ENCODE measurements around the gene URGCP.

The URGCP gene, protein sequence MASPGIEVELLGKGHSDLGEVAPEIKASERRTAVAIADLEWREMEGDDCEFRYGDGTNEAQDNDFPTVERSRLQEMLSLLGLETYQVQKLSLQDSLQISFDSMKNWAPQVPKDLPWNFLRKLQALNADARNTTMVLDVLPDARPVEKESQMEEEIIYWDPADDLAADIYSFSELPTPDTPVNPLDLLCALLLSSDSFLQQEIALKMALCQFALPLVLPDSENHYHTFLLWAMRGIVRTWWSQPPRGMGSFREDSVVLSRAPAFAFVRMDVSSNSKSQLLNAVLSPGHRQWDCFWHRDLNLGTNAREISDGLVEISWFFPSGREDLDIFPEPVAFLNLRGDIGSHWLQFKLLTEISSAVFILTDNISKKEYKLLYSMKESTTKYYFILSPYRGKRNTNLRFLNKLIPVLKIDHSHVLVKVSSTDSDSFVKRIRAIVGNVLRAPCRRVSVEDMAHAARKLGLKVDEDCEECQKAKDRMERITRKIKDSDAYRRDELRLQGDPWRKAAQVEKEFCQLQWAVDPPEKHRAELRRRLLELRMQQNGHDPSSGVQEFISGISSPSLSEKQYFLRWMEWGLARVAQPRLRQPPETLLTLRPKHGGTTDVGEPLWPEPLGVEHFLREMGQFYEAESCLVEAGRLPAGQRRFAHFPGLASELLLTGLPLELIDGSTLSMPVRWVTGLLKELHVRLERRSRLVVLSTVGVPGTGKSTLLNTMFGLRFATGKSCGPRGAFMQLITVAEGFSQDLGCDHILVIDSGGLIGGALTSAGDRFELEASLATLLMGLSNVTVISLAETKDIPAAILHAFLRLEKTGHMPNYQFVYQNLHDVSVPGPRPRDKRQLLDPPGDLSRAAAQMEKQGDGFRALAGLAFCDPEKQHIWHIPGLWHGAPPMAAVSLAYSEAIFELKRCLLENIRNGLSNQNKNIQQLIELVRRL

DNA sequence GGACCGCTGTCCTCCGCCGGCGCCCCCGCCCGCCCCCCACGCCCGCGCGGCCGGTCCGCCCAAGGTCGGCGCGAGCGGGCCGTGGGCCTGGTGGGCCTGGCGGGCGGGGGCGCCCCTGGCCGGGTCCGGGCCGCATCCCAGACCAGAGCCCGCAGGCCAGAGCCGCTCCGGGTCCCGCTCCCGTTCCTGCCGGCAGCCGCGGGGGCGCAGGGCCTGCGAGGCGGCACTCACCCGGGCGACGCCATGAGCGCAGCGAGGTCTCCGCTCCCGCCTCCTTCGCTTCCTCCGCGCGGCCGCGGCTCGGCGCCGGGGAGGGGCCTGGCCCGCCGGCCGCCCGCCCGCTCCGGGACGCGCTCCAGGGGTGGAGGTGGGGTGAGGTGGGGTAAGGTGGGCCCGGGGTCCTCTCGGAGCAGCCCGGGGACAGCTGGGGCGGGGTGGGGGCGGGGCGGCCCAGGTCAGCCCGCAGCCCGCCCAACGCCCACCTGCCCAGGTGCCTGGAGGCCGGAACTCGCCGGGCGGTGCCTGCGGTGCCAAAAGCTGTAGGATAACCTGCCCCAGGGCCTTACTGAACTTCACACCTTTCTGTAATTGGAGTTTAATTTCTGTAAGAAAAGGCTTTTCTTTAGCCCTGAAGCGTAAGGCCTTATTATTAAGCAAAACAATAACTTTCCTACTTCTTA lies at the start of gene URGCP:
Gene URGCP (minus strand): TSS at position 266 of the 680 bp plus-strand sequence. CDS start 21 bp downstream, at position 245.
- DNase-seq (ENCODE audit: low spot score): no peak

DNA sequence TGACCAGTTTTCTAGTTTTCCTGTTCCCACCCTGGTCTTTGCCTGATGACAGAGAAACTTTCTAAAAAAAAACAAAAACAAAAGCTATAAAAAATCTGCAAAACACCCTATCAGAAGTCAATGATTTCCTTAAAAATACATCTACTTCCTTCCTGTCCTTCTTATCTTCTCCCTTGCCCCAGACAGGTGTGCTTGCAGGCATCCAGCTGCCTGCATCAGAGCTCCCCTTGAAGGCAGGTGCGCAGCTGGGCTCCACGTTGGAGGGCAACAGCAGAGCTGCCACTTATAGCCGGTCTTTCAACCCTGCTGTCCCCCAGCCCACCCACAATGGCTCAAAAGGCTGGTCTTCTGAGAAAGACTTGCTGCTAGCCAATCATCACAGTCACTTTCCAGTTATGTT lies 49.6 kb upstream of the URGCP start:
- no peak for DNase-seq (ENCODE audit: low spot score)

DNA sequence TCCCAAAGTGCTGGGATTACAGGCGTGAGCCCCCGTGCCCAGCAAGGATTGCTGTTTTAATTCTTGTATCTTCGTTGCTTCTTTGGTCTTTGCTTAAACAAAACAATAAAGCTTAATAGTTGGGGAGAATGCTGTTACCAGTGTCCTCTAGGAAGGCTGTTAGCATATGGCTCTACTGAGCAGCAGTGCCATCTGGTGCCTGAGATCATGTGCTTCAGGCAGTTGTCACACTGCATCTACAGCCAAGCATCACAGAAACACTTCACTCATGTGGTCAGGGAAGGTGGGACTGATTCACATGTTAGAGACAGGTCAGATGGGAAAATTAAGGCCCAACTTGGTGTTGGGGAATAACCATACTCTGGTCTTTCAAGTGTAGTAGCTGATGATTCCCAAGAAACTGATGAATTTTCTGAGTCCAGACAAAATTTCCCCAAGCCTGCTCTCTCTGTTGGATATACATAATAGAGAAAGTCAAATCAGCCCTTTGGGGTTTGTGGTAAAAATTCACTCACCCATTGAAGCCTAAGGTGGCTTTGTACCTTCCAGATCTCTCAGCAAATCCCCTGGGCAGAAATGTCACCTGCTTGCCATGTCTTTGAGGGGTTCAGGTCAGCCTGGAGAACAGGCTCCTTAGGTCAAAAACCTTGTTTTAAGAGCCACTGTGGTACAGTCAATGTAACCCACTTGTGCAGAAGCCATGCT lies 48.3 kb upstream of the URGCP start:
- DNase-seq (ENCODE audit: low spot score): peak; percentile 81

DNA sequence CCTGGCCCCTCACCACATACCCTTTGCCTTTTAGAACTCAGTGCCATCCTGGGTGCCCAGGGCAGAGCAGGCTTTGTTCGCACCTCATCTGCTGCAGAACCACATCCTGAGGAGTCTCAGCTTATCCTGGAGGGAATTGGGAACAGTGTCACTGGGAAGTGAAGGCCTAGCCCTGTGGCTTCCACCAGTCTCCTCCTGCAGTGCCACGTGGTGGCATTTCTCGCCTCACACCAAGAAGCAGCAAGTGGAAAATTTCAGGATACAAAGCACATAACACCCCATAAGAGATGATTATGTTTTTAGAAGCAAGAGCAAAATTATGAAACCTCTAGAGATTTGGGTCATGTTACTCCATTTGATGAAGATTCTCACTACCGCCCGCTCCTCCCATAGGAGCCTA lies 46.7 kb upstream of the URGCP start:
- no peak for DNase-seq (ENCODE audit: low spot score)

DNA sequence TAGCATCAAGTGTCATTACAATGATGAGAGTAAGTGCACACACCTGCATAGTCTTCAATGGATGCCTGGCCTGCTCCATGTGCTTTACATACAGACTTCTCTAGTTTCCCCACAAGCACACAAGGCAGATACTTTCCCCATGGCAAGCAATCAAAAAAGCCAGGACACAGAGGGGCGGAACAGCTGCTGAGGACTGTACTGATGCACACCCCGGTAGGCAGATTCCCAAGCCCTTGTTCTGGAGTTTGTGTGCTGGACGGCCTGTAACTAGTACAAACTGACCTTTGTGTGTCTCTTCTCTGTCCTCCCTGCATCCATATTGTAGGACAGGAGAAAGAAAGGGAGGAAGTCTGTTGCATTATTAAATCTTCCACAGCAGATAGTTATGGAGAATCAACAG lies 45.6 kb upstream of the URGCP start:
- no peak for DNase-seq (ENCODE audit: low spot score)

DNA sequence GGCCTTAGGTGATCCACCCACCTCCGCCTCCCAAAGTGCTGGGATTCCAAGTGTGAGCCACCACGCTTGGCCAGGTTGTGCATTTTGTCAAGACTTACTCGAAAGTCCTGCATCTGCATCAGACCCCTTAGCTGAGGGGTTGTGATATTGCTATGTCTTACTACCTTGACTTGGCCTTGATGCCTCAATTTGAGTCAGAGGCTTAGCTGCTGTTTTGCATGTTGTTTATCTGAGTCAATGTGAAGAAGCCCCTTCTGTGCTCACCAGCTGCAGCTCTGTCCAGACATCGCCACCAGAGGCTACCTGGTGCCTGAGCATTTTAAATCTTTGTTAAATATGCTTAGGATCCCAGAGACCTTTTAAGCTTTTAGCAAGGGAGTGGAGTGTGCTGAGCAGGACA lies 37.9 kb upstream of the URGCP start:
- no peak for DNase-seq (ENCODE audit: low spot score)

DNA sequence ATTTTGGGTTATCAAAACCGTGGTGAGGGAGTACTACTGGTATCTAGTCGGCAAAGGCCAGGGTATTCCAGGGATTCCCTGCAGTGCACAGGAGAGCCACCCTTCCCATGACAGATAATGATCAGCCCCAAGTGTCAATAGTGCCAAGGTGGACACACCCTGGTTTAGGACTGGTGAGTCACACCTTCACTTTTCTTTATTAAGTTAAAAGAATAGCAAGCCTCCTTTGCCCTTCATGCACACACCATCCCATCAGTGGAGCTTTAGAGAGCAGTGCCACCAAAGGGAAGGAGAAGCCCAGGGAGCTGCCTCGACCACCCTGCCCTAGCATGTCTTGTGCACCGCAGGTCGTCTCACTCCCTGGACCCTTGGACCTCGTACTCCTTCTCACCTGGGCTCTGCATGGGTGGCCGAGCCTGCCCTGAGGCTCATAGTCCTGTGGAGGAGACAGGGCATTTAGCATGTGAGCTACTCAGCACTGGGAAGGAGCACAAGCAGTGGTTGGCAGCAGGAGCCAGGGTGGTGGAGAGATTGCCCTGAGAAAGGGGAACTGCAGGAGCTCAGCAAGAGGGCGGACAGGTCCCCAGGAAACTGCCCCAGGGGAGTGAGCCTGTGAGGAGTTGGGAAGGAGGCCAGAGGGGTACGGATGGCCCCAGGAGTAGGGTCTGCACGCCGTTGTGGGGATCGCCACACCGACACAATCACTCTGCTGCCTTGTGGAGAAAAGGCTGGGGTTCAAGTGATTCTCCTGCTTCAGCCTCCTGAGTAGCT lies 37.2 kb upstream of the URGCP start:
- no peak for DNase-seq (ENCODE audit: low spot score)

DNA sequence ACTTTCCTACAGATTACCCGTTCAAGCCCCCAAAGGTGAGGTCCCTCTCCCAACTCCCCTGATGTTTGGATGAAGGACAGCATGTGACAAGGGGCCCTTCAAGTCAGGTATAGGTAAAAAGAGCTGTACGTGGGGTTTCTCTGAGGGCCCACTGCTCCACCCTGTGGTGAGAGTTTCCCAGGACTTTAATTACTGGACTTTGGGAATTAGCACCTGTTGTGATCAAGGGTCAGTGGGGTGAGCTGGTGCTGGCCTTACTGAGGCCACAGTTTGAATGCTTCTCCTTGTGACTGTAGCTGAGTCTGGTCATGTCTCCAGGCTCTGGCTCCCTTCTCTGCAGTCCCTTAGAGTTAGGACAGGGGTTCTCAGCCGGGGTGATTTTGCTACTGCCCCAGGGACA lies 36.6 kb upstream of the URGCP start:
- no peak for DNase-seq (ENCODE audit: low spot score)

DNA sequence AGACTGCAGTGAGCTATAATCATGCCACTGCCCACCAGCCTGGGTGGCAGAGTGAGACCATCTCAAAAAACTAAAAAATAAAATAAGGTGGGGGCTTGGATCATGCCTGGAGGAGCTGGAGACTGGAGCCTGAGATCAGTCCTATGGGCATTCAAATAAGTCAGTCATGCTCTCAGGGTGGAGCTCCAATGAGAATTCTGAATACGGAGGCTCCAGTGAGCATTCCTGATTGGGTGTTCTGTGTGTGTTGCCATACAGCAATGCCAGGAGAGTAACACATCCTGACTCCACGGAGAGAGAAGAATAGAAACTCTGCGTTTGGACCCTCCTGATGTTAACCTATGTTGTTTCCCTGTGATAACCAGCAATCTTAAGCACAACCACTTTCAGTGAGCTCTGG lies 35.9 kb upstream of the URGCP start:
- no peak for DNase-seq (ENCODE audit: low spot score)

DNA sequence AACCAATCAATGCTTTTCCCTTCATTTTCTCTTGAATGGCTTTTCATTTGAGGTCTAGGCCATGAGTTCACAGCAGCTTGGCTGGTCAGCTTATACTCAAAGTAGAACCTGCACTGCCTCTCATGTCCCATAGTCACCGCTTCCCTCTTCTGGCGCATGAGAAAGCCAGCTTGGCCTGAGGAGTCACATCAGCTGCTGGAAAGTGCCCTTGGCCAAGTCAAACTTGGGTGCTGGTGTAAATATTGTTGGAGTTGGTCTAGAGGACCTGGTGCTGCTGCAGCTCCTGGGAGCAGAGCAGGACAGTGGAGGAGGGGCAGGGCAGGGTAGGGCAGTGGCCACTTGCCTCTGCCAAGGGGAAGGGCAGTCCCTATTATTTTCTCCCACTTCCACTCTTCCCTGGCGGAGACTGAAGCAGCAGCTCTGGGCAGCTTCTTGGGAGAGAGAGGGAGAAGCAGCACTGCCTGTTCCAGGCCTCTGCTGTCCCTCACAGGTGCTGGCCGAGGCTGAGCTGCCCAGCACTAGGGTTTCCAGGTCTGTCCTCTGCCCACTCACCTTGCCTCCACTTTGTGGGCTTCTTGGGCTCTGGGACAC lies 32.6 kb upstream of the URGCP start:
- no peak for DNase-seq (ENCODE audit: low spot score)

DNA sequence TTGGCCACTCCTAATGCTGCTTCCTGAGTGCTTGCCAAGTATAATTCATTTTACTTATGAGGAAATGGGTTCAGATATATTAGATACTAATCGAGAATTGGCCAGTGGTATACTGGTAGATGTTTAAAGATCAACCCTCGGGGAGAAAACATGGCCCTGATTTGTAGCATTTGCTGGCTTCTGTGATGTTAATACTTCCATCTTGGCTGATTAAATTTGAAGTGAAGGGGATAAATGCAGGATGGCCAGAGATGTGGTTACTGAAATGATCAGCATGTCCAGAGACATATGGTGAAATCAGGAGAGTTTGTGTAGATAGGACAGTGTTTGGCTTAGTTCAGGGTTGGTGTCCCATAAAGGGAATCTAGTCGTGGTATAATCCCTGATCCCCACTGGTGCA lies 31.0 kb upstream of the URGCP start:
- DNase-seq (ENCODE audit: low spot score): no peak

DNA sequence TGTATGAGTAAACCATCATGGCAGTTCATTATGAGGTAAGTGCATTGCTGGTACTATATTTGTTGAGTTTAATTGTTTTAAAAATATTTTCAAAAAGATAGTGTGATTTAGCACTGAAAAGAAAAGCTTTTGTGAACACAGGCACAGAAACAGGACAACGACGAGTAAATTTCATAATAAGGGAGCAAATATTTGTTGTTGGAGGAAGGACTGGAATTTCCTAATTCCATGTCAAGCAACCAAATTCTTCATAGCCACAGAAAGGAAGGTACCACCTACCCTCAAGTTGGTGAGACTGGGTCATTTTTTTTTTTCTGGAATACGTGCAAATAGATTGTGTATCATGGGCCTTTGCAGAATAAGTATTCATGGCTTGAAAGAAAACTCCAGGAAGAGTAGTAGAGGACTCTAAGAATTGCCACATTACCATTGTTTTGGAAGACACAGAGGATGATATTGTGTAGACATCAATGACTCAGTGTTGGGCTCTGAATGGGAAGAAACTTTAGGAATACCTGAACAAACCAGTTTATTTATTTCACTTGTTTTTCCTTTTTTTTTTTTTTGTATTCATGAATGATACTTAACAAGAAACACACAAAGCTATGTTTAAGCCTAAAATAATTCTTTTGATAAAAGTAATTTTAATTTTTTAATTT lies 27.6 kb upstream of the URGCP start:
- peak; percentile 49 for DNase-seq (ENCODE audit: low spot score)

DNA sequence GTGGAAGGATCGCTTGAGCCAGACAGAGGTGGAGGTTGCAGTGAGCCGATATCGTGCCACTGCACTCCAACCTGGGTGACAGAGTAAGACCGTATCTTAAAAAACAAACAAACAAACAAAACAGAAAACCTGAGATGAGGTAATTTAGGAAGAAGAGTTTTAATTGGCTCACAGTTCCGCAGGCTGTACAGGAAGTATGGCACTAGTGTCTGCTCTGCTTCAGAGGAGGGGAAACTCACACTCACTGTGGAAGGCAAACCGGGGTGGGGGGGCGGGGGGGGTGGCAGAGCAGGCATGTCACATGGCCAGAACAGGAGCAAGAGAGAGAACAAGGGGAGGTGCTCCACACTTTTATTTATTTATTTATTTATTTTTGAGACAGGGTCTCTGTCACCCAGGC lies 24.9 kb upstream of the URGCP start:
- DNase-seq (ENCODE audit: low spot score): no peak

DNA sequence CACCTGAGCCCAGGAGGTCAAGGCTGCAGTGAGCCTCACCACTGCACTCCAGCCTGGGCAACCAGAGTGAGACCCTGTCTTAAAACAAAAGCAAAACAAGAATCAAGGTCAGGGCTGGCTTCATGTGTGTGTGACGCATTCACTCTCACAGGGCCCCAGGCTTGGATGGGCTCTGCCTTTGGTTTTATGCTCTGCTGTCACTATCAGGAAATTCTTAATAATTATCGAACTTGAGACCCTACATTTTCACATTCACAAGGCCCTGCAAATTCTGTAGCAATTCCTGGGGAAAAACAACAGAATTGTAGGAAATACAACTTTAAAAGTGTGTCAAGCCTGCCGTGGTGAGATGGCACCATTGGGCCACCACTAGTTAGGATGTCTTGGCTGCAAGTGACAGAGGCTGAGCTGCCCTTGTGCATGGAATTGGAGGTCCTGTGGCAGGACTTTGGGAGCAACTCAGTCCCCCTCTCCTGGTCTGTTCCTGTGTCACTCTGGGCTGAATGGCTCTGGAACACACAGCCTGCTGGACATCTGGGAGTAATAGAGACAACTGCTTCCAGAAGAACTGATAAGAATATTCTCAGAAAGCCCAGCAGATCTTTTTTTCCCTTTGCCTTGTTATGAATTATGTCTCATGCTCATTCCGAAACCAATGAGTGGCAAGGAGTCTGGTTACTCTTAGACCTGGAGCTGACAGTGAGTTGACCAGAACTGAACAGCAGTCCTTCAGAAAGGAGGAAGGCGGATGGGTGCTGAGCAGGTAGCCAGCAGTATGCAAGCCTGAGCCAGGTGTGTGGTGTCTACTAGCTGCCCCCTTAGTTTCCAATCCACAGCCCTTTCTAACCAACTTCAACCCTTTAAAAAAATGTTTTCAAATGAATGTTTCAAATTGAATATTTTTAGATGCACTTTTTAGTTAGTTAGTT lies 23.4 kb upstream of the URGCP start:
- no peak for DNase-seq (ENCODE audit: low spot score)

DNA sequence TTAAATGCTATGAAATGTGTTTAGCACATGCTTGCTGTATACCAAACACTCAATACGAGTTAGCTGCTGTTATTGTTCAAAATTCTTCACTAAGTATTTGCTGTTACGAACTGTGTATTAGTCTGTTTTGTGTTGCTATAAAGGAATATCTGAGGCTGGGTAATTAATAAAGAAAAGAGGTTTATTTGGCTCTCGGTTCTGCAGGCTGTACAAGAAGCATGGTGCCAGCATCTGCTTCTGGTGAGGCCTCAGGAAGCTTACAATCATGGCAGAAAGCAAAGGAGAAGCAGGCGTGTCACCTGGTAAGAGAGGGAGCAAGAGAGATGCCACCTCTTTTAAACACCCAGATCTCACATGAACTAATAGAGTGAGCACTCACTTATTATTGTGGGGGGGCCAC lies 21.4 kb upstream of the URGCP start:
- no peak for DNase-seq (ENCODE audit: low spot score)

DNA sequence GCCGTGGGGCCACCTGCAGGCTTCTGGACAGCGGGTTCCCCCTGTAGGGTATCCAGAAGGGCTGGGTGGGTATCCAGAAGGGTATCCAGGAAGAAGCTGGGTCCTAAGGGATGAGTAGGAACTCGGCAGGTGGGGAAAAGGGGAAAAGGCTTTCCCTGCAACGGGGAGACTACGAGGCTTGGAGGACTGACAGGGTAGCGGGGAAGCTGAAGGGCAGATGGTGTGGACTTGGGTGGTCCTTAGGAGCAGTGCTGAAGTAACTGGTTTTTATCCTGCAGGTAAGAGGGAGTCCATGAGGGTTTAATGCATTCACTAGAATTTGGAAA lies 20.4 kb upstream of the URGCP start:
- DNase-seq (ENCODE audit: low spot score): peak; percentile 25

DNA sequence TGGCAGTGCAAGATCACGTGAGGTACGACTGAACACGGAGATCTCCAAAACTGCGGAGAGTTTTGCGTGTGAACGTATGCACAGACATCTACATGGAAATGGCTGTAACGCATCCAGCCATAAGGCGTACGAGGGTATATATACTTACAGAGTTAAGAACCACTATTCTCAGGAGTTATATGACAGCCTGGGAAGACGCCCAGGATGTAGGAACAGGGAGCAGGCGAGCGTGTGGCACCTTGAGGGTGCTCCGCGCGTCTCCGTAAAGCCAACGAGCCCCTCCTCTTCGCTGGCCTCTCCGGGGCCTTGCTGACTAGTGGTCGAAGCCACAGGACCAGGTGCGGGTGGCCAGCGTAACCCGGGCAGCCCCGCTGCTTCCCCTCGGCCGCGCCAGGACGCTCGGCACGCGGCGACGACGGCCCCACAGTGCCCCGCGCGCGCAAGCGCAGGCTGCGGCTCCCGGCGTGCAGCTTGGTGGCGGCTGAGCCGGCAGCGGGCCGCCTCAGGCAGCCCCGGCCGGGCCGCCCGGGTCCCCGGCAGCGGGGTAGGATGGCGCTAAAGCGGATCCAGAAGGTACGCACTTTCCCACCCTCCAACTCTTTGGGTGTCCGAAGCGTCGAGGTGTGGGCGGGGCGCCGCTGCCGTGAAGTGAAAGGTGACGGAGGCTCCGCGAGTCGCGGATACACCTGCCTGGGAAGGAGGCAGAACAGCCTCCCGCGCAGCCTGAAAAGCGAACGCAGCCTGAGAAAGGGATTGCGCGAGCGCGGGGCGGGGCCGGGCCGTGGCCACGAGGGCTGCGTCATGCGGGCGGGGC lies 19.8 kb upstream of the URGCP start, which contains the start of gene UBE2D4:
Gene UBE2D4 (plus strand): TSS at position 453 of the 814 bp plus-strand sequence. CDS start 97 bp downstream, at position 550.
- DNase-seq (ENCODE audit: low spot score): peak; percentile 72

DNA sequence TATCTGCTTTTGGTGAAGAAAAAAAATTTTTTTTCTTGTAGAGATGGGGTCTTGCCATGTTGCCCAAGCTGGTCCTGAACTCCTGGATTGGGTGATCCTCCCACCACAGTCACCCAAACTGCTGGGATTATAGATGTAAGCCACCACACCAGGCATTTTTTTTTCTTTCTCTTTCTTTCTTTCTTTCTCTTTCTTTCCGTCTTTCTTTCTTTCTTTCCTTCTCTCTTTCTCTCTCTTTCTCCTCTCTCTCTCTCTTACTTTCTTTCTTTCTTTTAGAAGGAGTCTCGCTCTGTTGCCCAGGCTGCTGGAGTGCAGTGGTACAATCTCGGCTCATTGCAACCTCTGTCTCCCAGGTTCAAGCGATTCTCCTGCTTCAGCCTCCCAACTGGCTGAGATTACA lies 16.3 kb upstream of the URGCP start:
- no peak for DNase-seq (ENCODE audit: low spot score)
